Central memory CD8-positive, alpha-beta T cell (primary cell): ENCODE results near the gene LYPD1.

Experiments
- ATAC-seq: fragments of 150-1000 bp; cut with Tn5 transposase; replicated peaks from 2 replicates; pipeline ENCODE4 v1.10.0; 2022; ENCODE audit warnings: mild to moderate bottlenecking, moderate FRiP score, moderate number of reproducible peaks; ENCODE audit not compliant: poor library complexity, severe bottlenecking; ENCODE audit errors: extremely low read depth
- DNase-seq, 2 donors: peaks; one replicate each; pipeline ENCODE4 v3.0.0; 2021; ENCODE audit warnings: low spot score in 2 of 2
- H3K27ac Mint-ChIP-seq: one replicate; pipeline ENCODE4 v1.8.0; 2022; ENCODE audit warnings: low read depth, mild to moderate bottlenecking, moderate library complexity, mixed read lengths
- H3K27me3 Mint-ChIP-seq: one replicate; pipeline ENCODE4 v1.8.0; 2022; ENCODE audit warnings: mixed read lengths
- H3K36me3 Mint-ChIP-seq: one replicate; pipeline ENCODE4 v1.8.0; 2022; ENCODE audit warnings: mild to moderate bottlenecking, moderate library complexity, mixed read lengths; ENCODE audit not compliant: insufficient read depth
- H3K4me1 Mint-ChIP-seq: one replicate; pipeline ENCODE4 v1.8.0; 2022; ENCODE audit warnings: mixed read lengths
- H3K4me3 Mint-ChIP-seq: one replicate; pipeline ENCODE4 v1.8.0; 2022; ENCODE audit warnings: mild to moderate bottlenecking, moderate library complexity, mixed read lengths
- H3K9me3 Mint-ChIP-seq: one replicate; pipeline ENCODE4 v1.8.0; 2022; ENCODE audit warnings: mixed read lengths

Gene LYPD1

DNA sequence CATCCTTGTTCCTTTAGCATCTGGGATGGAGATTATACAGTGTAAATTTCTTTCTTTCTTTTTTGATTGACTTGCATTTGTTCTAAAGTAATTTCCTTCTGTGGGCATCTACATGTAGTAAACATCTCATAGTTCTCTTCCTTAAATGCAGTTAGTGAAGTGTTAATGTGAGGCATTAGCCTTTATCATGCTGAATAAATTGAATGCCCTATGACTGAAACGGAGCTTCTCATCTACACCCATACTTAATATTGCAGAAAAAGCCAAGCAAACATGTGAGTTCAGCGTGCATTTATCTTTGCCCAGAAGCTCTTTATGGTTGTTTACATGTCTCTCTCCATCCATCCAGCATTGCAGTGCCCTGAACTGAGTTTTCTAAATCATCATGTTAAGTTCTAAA is 58.3 kb downstream of the LYPD1 start:
- Mint-ChIP-seq H3K36me3 (no peaks in the 10 kb centered on the region), H3K27ac (no peak overlapping the region), H3K4me1 (no peaks in the 10 kb centered on the region), H3K9me3 (no peaks in the 10 kb centered on the region), H3K4me3 (no peak overlapping the region), H3K27me3 (no peaks in the 10 kb centered on the region)
- DNase-seq (no peak), ATAC-seq (no peak)

DNA sequence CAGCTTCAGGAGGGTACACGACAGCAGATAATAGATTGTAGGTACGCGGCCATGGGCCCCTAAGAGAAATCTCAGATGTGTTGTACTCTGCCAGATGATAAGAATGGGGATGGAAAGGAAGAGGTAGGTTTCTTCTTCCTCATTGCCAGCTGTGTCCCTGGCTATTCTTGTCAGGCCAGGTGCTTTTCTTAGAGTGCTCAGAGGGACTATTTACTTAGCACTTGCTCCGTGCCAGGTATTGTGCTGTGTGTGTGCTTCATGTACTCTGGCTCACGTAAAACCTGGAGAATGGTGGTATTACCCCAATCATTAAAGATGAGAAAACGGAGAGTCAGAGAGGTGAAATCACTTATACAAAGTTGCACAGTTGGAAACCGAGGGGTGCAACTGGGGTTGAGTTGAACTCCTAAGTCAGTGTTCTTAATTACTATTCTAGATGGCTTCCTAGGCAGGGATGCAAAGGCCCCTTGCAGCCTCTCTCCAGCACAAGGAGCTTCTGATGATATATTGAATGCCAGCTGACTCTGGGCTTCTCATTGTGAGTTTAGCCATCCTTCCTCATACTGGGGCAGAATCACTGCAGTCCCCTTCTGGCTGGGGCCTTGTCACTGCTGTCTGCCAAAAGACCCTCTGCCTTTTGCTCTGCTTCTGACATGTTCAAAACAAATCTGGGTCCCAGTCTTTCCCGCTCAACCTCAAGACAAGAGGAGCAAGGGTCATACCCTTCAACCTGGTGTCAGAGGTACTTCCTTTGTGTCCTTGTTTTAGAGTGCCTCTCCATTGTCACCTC is 60.7 kb downstream of the LYPD1 start:
- ATAC-seq: no peak
- Mint-ChIP-seq H3K9me3 (peaks cover 17% of the 10 kb centered on the region), H3K4me1 (no peaks in the 10 kb centered on the region), H3K36me3 (no peaks in the 10 kb centered on the region), H3K4me3 (no peak overlapping the region), H3K27me3 (no peaks in the 10 kb centered on the region), H3K27ac (no peak overlapping the region)
- no peak for DNase-seq

GRCh38 chr2:132608311-132608710 is 61.7 kb downstream of the LYPD1 start:
- no peak for DNase-seq
- ATAC-seq: no peak
- H3K36me3 Mint-ChIP-seq: no peaks in the 10 kb centered on the region
- H3K27me3 Mint-ChIP-seq: no peaks in the 10 kb centered on the region
- no peak overlapping the region for H3K4me3 Mint-ChIP-seq
- H3K9me3 Mint-ChIP-seq: peaks cover 17% of the 10 kb centered on the region
- no peak overlapping the region for H3K27ac Mint-ChIP-seq
- no peaks in the 10 kb centered on the region for H3K4me1 Mint-ChIP-seq

GRCh38 chr2:132607426-132608090 is 62.4 kb downstream of the LYPD1 start:
- no peak overlapping the region for H3K4me3 Mint-ChIP-seq
- H3K4me1 Mint-ChIP-seq: no peaks in the 10 kb centered on the region
- no peaks in the 10 kb centered on the region for H3K36me3 Mint-ChIP-seq
- DNase-seq: no peak
- H3K9me3 Mint-ChIP-seq: peaks cover 17% of the 10 kb centered on the region
- H3K27me3 Mint-ChIP-seq: no peaks in the 10 kb centered on the region
- no peak for ATAC-seq
- H3K27ac Mint-ChIP-seq: no peak overlapping the region

DNA sequence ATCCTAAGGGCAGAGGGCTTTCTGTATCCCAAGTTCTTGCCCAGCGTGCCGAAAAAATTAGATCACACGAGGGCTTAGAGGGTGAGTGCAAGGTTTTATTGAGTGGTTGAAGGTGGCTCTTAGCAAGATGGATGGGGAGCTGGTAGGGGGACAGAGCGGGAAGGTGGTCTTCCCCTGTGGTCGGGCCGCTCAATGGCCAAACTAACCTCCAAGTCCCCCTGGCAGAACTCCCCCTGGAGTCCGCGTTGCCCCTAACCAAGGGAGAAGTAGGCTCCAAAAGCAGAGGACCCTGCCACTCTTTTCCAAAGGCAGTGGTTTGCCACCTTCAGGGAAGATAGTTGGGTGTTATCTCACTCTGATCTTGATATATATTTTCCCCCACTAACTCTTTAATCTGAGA is 63.4 kb downstream of the LYPD1 start:
- DNase-seq: no peak
- no peaks in the 10 kb centered on the region for H3K27me3 Mint-ChIP-seq
- H3K4me1 Mint-ChIP-seq: no peaks in the 10 kb centered on the region
- no peak overlapping the region for H3K27ac Mint-ChIP-seq
- no peak overlapping the region for H3K4me3 Mint-ChIP-seq
- peaks cover 17% of the 10 kb centered on the region for H3K9me3 Mint-ChIP-seq
- no peaks in the 10 kb centered on the region for H3K36me3 Mint-ChIP-seq
- ATAC-seq: no peak

- Mint-ChIP-seq H3K36me3 (no peaks in the 10 kb centered on the region), H3K4me3 (no peak overlapping the region), H3K27me3 (no peaks in the 10 kb centered on the region), H3K4me1 (no peaks in the 10 kb centered on the region), H3K27ac (no peak overlapping the region), H3K9me3 (peaks cover 17% of the 10 kb centered on the region)
- ATAC-seq (no peak), DNase-seq (no peak)
Measured at GRCh38 chr2:132605236-132606180, 64.5 kb downstream of the LYPD1 start.

DNA sequence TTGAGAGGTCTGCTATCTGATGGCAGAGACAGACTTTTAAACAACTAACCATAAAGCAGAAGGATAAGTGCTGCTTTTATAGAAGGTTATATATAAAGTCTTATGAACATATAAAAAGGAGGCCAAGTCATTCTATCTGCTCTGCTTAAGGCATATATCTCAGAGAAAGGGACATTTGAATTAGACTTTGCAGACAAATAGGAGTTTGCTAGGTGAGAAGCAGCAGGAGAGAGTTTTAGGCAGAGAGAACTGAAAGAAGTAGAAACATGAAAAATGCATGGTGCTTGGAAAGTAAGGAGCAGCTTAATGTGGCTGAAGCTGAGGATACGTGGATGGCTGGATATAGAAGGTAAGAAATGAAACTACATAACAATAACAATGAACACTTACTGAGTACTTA is 65.4 kb downstream of the LYPD1 start:
- Mint-ChIP-seq H3K4me1 (no peaks in the 10 kb centered on the region), H3K27me3 (no peaks in the 10 kb centered on the region)
- no peak for ATAC-seq

DNA sequence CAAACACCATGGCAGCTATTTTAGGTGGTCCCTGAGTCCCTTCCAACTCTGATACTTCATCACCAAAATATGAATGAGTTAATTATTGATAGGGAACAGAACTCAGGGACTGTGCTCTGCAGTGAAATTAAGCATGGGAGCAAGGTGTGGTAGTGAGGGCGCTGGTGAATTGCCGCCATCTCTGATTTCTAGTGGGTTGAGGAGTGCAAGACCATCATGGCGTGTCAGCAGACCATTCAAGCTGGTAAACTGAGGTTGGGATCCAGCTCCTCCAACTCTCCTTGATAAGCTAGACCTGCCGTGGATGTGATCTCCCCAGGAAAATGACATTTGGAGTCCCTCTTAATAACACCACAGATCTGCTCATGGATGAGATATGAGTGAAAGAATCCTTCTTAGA is 70.4 kb downstream of the LYPD1 start:
- no peak overlapping the region for H3K27ac Mint-ChIP-seq
- H3K9me3 Mint-ChIP-seq: peaks cover 15% of the 10 kb centered on the region
- DNase-seq (no peak), ATAC-seq (no peak)
- no peak overlapping the region for H3K4me3 Mint-ChIP-seq
- no peaks in the 10 kb centered on the region for H3K4me1 Mint-ChIP-seq
- H3K36me3 Mint-ChIP-seq: no peaks in the 10 kb centered on the region
- H3K27me3 Mint-ChIP-seq: no peaks in the 10 kb centered on the region

More for the DNA sequence above, 65.4 kb downstream of the LYPD1 start:
- H3K27ac Mint-ChIP-seq: no peak overlapping the region
- no peak overlapping the region for H3K4me3 Mint-ChIP-seq
- H3K36me3 Mint-ChIP-seq: no peaks in the 10 kb centered on the region
- H3K9me3 Mint-ChIP-seq: peaks cover 17% of the 10 kb centered on the region
- DNase-seq: no peak

GRCh38 chr2:132598536-132598935 is 71.5 kb downstream of the LYPD1 start:
- no peaks in the 10 kb centered on the region for H3K36me3 Mint-ChIP-seq
- H3K27ac Mint-ChIP-seq: no peak overlapping the region
- DNase-seq (no peak), ATAC-seq (no peak)
- H3K9me3 Mint-ChIP-seq: peaks cover 20% of the 10 kb centered on the region
- no peaks in the 10 kb centered on the region for H3K4me1 Mint-ChIP-seq
- no peaks in the 10 kb centered on the region for H3K27me3 Mint-ChIP-seq
- H3K4me3 Mint-ChIP-seq: no peak overlapping the region

DNA sequence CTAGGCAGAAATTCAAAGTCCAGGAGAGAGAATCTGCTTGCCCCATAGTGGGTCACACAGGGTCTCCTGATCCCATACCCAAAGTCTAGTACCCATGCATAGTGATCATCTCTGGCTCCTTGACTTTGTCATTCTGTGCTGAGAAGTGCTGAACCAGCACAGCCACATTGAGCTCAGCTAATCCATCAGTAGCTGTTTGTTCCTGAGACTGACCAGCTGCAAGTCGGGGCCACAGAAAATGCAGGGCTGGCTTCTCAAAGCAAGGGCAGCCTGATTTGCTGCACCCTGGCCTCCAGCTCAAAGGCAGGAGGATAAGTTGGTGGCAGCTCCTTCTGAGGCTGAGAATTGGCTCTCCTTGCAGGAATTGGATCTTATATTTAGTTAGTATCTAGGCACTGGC is 72.2 kb downstream of the LYPD1 start:
- Mint-ChIP-seq H3K27me3 (no peaks in the 10 kb centered on the region), H3K9me3 (peaks cover 25% of the 10 kb centered on the region), H3K36me3 (no peaks in the 10 kb centered on the region), H3K4me1 (no peaks in the 10 kb centered on the region), H3K27ac (no peak overlapping the region), H3K4me3 (no peak overlapping the region)
- DNase-seq (no peak), ATAC-seq (no peak)

GRCh38 chr2:132597166-132597565 is 72.8 kb downstream of the LYPD1 start:
- ATAC-seq (no peak), DNase-seq (no peak)

DNA sequence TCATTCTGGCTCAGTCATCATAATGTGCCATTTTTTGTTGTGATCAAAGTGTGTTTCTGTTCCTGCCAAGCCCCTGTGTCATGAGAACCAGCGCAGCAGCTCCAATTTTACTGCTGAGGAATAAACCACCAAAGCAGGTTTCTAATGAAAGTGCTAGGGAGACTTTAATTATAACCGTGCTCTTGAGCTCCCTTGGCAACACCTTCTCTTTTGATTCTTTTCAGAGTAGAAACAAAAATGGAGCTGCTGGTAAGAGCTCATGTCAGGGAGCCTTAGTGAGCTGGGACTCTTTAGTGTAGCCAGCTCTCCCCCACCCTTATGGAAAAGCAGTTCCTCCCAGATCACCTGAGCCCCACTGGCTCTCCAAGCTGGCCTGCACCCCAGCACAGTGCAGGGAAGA is 74.3 kb downstream of the LYPD1 start:
- H3K27ac Mint-ChIP-seq: no peak overlapping the region
- no peaks in the 10 kb centered on the region for H3K4me1 Mint-ChIP-seq
- no peaks in the 10 kb centered on the region for H3K36me3 Mint-ChIP-seq
- no peaks in the 10 kb centered on the region for H3K27me3 Mint-ChIP-seq
- ATAC-seq (no peak), DNase-seq (no peak)
- H3K4me3 Mint-ChIP-seq: no peak overlapping the region
- H3K9me3 Mint-ChIP-seq: peaks cover 32% of the 10 kb centered on the region

More at GRCh38 chr2:132597166-132597565, 72.8 kb downstream of the LYPD1 start:
- H3K9me3 Mint-ChIP-seq: peaks cover 28% of the 10 kb centered on the region
- H3K36me3 Mint-ChIP-seq: no peaks in the 10 kb centered on the region
- no peaks in the 10 kb centered on the region for H3K27me3 Mint-ChIP-seq
- H3K27ac Mint-ChIP-seq: no peak overlapping the region
- no peak overlapping the region for H3K4me3 Mint-ChIP-seq
- no peaks in the 10 kb centered on the region for H3K4me1 Mint-ChIP-seq
